CD4-positive, CD25-positive, alpha-beta regulatory T cell (primary cell): ENCODE results near the gene ILKAP. TPM values are rescaled to one million over a fixed set of nuclear protein-coding genes. Genes with fewer than 3 reads are reported as not detected.

Source experiments
- ATAC-seq, 2 donors: fragments of 150-1000 bp; cut with Tn5 transposase; one replicate each; pipeline ENCODE4 v1.10.0; 2021; ENCODE audit warnings: low read depth in 2 of 2, moderate number of reproducible peaks in 2 of 2, moderate library complexity in 1 of 2
- DNase-seq, 3 donors: peaks; one replicate each; pipeline versions ENCODE4 v3.0.0 to v3.0.0-alpha.2; 2012 to 2022; ENCODE audit warnings: mixed read lengths in 1 of 3
- H3K27ac ChIP-seq: one replicate; pipeline ENCODE4 v1.7.0; 2013; ENCODE audit warnings: mild to moderate bottlenecking, low read length; ENCODE audit not compliant: insufficient read depth, poor library complexity, severe bottlenecking
- H3K27me3 ChIP-seq: one replicate; pipeline ENCODE4 v1.7.0; 2013; ENCODE audit warnings: low read length; ENCODE audit not compliant: control insufficient read depth, insufficient read depth
- H3K36me3 ChIP-seq: one replicate; pipeline ENCODE4 v1.7.0; 2013; ENCODE audit warnings: mild to moderate bottlenecking, low read length, moderate library complexity; ENCODE audit not compliant: control insufficient read depth, insufficient read depth
- H3K4me1 ChIP-seq: 2 replicates; pipeline ENCODE4 v1.7.0; 2013; ENCODE audit warnings: mild to moderate bottlenecking, low read length; ENCODE audit not compliant: insufficient read depth, control insufficient read depth, poor library complexity, severe bottlenecking
- H3K4me3 ChIP-seq: one replicate; pipeline ENCODE4 v1.7.0; 2013; ENCODE audit warnings: low read depth, mild to moderate bottlenecking, low read length, moderate library complexity
- H3K9me3 ChIP-seq, 2 experiments: 1 replicate in 1 of 2; 2 replicates in 1 of 2; pipeline ENCODE4 v1.7.0; 2013; ENCODE audit warnings: low read length in 2 of 2, mild to moderate bottlenecking in 1 of 2, moderate library complexity in 1 of 2; ENCODE audit not compliant: control insufficient read depth in 2 of 2
- H3K27ac Mint-ChIP-seq, 3 donors: one replicate each; pipeline ENCODE4 v1.8.0; 2020 to 2022; ENCODE audit warnings: mild to moderate bottlenecking in 3 of 3, mixed read lengths in 3 of 3, moderate library complexity in 2 of 3
- H3K27me3 Mint-ChIP-seq: one replicate; pipeline ENCODE4 v1.8.0; 2022; ENCODE audit warnings: mild to moderate bottlenecking, mixed read lengths
- H3K36me3 Mint-ChIP-seq: one replicate; pipeline ENCODE4 v1.8.0; 2020; ENCODE audit warnings: mixed read lengths
- H3K4me1 Mint-ChIP-seq, 4 donors: one replicate each; pipeline ENCODE4 v1.8.0; 2020 to 2022; ENCODE audit warnings: mixed read lengths in 4 of 4, mild to moderate bottlenecking in 1 of 4
- H3K4me3 Mint-ChIP-seq, 4 donors: one replicate each; pipeline ENCODE4 v1.8.0; 2020 to 2022; ENCODE audit warnings: mild to moderate bottlenecking in 4 of 4, mixed read lengths in 4 of 4, moderate library complexity in 3 of 4
- H3K9me3 Mint-ChIP-seq, 7 donors: one replicate each; pipeline ENCODE4 v1.8.0; 2020 to 2022; ENCODE audit warnings: mixed read lengths in 7 of 7, mild to moderate bottlenecking in 3 of 7, moderate library complexity in 2 of 7
- polyA plus RNA-seq, 4 donors: library from polyadenylated mRNA; unstranded; fragments of 300-500 nt; fragmentation: Illumina TruSeq; gene quantifications; one replicate each; pipeline ENCODE4 v1.2.3, GENCODE V29; 2021
- total RNA-seq: library from RNA; stranded (reverse); gene quantifications from one replicate; pipeline ENCODE4 v1.2.3, GENCODE V29; 2022

ILKAP gene
- total RNA-seq: 122 TPM
- polyA plus RNA-seq: 10 to 100 TPM; 39.7 to 52.4 (median 49.2) TPM

- H3K4me3 ChIP-seq: peak within 1 kb of the TSS; percentile 81
- Mint-ChIP-seq H3K36me3 (peaks cover 9% of the 10 kb centered on the region), H3K9me3 (peaks cover 0 to 3% (median 0%) of the 10 kb centered on the region in 7 donors), H3K27ac (peak within 1 kb of the TSS; percentile 63 to 89 (median 83)), H3K27me3 (no peaks in the 10 kb centered on the region), H3K4me3 (peak within 1 kb of the TSS; percentile 90 to 97 (median 94)), H3K4me1 (peaks cover 30 to 52% (median 40%) of the 10 kb centered on the region in 4 donors)
- no peaks in the 10 kb centered on the region for H3K36me3 ChIP-seq
- peak within 1 kb of the TSS; percentile 77 for H3K27ac ChIP-seq
- no peaks in the 10 kb centered on the region for H3K9me3 ChIP-seq
- H3K4me1 ChIP-seq: peaks cover 47% of the 10 kb centered on the region
- no peaks in the 10 kb centered on the region for H3K27me3 ChIP-seq
- DNase-seq (peak; percentile 86 to 91 (median 87)), ATAC-seq (peak; percentile 97 to 99)
Observed at GRCh38 chr2:238203094-238203972, at the start of gene ILKAP. ILKAP (minus strand) TSS chr2:238203695; CDS start chr2:238203553, 142 bp downstream.

GRCh38 chr2:238252766-238253630, 49.5 kb upstream of the ILKAP start:
- no peak overlapping the region for H3K4me3 Mint-ChIP-seq
- H3K27me3 Mint-ChIP-seq: no peaks in the 10 kb centered on the region
- no peaks in the 10 kb centered on the region for H3K27me3 ChIP-seq
- H3K4me1 ChIP-seq: no peaks in the 10 kb centered on the region
- peaks cover 25% of the 10 kb centered on the region for H3K36me3 Mint-ChIP-seq
- no peak overlapping the region for H3K4me3 ChIP-seq
- no peak overlapping the region for H3K27ac Mint-ChIP-seq
- no peak for DNase-seq
- no peak overlapping the region for H3K27ac ChIP-seq
- ATAC-seq: no peak
- H3K4me1 Mint-ChIP-seq: no peaks in the 10 kb centered on the region
- H3K9me3 ChIP-seq: no peaks in the 10 kb centered on the region
- H3K9me3 Mint-ChIP-seq: no peaks in the 10 kb centered on the region
- H3K36me3 ChIP-seq: peaks cover 29% of the 10 kb centered on the region

GRCh38 chr2:238251986-238252385, 48.5 kb upstream of the ILKAP start:
- no peak overlapping the region for H3K4me3 ChIP-seq
- no peaks in the 10 kb centered on the region for H3K27me3 Mint-ChIP-seq
- DNase-seq (no peak), ATAC-seq (no peak)
- peaks cover 29% of the 10 kb centered on the region for H3K36me3 ChIP-seq
- no peaks in the 10 kb centered on the region for H3K4me1 Mint-ChIP-seq
- H3K27me3 ChIP-seq: no peaks in the 10 kb centered on the region
- H3K4me1 ChIP-seq: no peaks in the 10 kb centered on the region
- no peak overlapping the region for H3K27ac ChIP-seq
- H3K36me3 Mint-ChIP-seq: peaks cover 33% of the 10 kb centered on the region
- H3K4me3 Mint-ChIP-seq: no peak overlapping the region
- H3K27ac Mint-ChIP-seq: no peak overlapping the region
- no peaks in the 10 kb centered on the region for H3K9me3 ChIP-seq
- H3K9me3 Mint-ChIP-seq: no peaks in the 10 kb centered on the region

- H3K4me3 ChIP-seq: no peak overlapping the region
- Mint-ChIP-seq H3K27me3 (no peaks in the 10 kb centered on the region), H3K9me3 (no peaks in the 10 kb centered on the region), H3K36me3 (peaks cover 35% of the 10 kb centered on the region), H3K4me1 (no peaks in the 10 kb centered on the region), H3K27ac (no peak overlapping the region), H3K4me3 (no peak overlapping the region)
- no peaks in the 10 kb centered on the region for H3K9me3 ChIP-seq
- no peak overlapping the region for H3K27ac ChIP-seq
- no peaks in the 10 kb centered on the region for H3K4me1 ChIP-seq
- no peak for ATAC-seq
- DNase-seq: no peak
- peaks cover 29% of the 10 kb centered on the region for H3K36me3 ChIP-seq
- no peaks in the 10 kb centered on the region for H3K27me3 ChIP-seq
Observed at GRCh38 chr2:238251331-238251730, 47.8 kb upstream of the ILKAP start.

- DNase-seq (no peak), ATAC-seq (no peak)
- no peaks in the 10 kb centered on the region for H3K9me3 Mint-ChIP-seq
- Histone ChIP-seq H3K4me3 (no peak overlapping the region), H3K27ac (no peak overlapping the region), H3K27me3 (no peaks in the 10 kb centered on the region), H3K36me3 (peaks cover 24% of the 10 kb centered on the region), H3K4me1 (no peaks in the 10 kb centered on the region), H3K9me3 (no peaks in the 10 kb centered on the region)
- no peak overlapping the region for H3K27ac Mint-ChIP-seq
- no peaks in the 10 kb centered on the region for H3K27me3 Mint-ChIP-seq
- H3K36me3 Mint-ChIP-seq: peaks cover 39% of the 10 kb centered on the region
- H3K4me3 Mint-ChIP-seq: no peak overlapping the region
- no peaks in the 10 kb centered on the region for H3K4me1 Mint-ChIP-seq
Observed at GRCh38 chr2:238250896-238251295, 47.4 kb upstream of the ILKAP start.

- Mint-ChIP-seq H3K27ac (peak overlapping the region in 1 of 3 donors; percentile 47), H3K4me1 (peaks cover 0 to 3% (median 0%) of the 10 kb centered on the region in 4 donors), H3K36me3 (peaks cover 31% of the 10 kb centered on the region), H3K27me3 (no peaks in the 10 kb centered on the region), H3K4me3 (no peak overlapping the region), H3K9me3 (no peaks in the 10 kb centered on the region)
- Histone ChIP-seq H3K4me1 (no peaks in the 10 kb centered on the region), H3K36me3 (peaks cover 14% of the 10 kb centered on the region), H3K27me3 (no peaks in the 10 kb centered on the region), H3K9me3 (no peaks in the 10 kb centered on the region), H3K4me3 (no peak overlapping the region), H3K27ac (no peak overlapping the region)
- no peak for ATAC-seq
- no peak for DNase-seq
Observed at GRCh38 chr2:238247841-238248453, 44.5 kb upstream of the ILKAP start.

- Histone ChIP-seq H3K9me3 (no peaks in the 10 kb centered on the region), H3K27ac (no peak overlapping the region), H3K4me1 (no peaks in the 10 kb centered on the region), H3K36me3 (peaks cover 9% of the 10 kb centered on the region), H3K27me3 (no peaks in the 10 kb centered on the region), H3K4me3 (no peak overlapping the region)
- H3K4me3 Mint-ChIP-seq: no peak overlapping the region
- H3K27me3 Mint-ChIP-seq: no peaks in the 10 kb centered on the region
- ATAC-seq (no peak), DNase-seq (no peak)
- H3K9me3 Mint-ChIP-seq: no peaks in the 10 kb centered on the region
- peaks cover 0 to 3% (median 1%) of the 10 kb centered on the region in 4 donors for H3K4me1 Mint-ChIP-seq
- H3K36me3 Mint-ChIP-seq: peaks cover 31% of the 10 kb centered on the region
- H3K27ac Mint-ChIP-seq: no peak overlapping the region
Observed at GRCh38 chr2:238247002-238247822, 43.7 kb upstream of the ILKAP start.
